GM19324 (cell line): ENCODE data around the gene HGF.

ENCODE experiments used
- ATAC-seq: cut with Tn5 transposase; IDR thresholded peaks from one replicate; pipeline ENCODE4 v1.9.1; 2021; ENCODE audit warnings: mild to moderate bottlenecking, moderate library complexity; ENCODE audit not compliant: unreplicated experiment, low FRiP score

HGF gene

DNA sequence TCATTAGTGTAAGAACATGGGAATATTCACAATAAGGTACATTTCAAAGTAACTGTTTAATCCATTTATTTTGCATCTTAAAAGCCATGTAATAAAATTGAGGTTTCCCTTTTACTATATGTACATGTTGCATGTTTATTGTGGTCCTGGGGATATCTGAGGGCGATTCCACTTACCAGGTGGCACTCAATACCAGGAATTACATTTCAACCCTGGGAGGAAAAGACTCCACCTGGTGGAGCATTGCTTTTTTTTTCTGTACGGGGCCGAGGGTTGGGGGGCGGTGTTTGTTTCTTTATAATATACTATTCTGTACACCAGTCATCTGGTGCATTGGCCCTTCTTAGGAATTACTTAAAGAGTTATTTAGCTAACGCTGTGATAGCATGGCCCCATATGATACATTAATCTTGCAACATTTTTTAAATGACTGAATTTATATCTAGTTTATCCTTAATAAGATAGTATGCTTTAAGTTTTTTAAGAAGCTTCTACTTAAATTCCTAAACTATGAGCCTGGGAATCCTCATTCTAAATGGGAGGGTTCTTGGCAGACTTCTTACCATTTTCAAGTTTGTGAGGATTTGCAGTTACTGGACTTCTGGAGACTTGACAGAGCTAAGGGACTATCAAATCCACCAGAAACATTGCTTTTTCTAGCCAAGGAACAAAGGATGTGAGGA, 7.2 kb upstream of the HGF start:
- ATAC-seq, result no peak

DNA sequence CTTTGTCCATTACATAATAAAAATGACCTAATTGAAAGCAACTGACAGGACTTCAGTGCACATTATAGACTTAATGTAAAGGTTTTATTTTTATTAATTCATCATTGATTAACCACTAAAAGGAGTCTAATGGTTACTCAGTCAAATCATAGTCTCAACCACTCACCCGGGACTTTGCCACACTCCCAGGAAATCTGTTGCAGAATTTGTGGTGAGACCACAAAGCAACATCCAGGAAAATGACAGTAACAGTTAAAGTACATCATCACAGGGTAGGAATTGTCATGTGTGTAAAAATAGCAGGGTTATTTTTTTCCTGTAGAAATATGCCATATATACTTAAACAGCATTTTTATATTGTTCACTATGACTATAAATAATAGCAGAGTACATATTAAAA, 6.3 kb upstream of the HGF start:
- no peak for ATAC-seq

DNA sequence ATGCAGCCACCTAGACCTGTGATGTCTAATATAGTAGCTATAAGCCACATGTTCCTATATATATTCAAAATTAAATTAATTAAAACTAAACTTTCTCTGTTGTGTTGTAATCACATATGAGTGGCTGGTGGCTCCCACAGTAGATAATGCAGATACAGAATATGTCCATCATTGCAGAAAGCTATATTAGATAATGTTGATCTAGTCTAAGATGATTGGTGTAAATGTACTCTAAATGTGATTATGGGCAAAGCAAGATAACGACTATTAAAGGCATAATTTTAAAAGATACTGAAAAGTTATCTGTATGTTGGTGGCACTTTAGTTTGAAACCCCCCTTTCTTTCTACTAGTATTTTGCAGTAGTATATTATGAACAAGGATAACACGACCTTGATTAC, 5.7 kb upstream of the HGF start:
- ATAC-seq, result no peak

DNA sequence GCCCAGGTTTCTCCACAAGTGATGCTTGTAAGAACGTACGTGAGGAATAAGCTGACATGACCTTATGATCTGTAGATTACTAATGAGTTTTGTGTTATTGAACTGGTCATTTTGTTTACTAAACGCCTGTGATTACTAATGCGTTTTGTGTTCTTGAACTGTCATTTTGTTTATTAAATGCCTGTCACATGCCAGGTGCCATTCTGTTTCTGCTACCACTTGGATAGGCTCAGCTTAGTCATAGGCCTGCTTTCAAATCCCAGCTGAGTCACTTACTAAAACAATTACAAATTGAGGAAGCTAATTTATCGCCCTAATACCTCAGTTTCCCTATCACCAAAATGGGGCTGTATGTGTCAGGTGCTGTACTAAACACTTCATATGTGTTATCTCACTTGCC, 4.7 kb upstream of the HGF start:
- no peak for ATAC-seq

DNA sequence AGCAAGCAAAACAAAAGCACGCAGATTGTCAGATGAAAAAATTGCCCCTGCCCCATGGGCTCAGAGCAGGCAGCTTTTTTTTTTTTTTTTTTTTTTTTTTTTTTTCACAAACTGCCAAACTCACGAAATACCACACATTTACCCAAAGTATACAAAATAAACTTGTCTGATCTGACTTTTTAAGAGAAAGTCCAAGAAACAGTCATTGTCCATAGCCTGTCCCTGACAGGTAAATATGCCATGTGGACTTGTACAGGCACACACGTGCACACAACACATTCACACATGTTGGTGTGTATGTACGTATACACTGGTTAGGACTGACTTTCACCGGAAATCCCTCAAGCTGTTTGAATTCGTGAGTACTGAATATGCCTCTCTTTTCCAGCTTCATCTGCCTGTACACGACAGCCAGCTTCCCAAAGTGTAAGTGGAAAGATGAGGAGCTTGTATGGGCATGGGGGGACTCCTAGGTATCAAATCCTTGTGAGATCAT, 929 bp upstream of the HGF start:
- no peak for ATAC-seq

DNA sequence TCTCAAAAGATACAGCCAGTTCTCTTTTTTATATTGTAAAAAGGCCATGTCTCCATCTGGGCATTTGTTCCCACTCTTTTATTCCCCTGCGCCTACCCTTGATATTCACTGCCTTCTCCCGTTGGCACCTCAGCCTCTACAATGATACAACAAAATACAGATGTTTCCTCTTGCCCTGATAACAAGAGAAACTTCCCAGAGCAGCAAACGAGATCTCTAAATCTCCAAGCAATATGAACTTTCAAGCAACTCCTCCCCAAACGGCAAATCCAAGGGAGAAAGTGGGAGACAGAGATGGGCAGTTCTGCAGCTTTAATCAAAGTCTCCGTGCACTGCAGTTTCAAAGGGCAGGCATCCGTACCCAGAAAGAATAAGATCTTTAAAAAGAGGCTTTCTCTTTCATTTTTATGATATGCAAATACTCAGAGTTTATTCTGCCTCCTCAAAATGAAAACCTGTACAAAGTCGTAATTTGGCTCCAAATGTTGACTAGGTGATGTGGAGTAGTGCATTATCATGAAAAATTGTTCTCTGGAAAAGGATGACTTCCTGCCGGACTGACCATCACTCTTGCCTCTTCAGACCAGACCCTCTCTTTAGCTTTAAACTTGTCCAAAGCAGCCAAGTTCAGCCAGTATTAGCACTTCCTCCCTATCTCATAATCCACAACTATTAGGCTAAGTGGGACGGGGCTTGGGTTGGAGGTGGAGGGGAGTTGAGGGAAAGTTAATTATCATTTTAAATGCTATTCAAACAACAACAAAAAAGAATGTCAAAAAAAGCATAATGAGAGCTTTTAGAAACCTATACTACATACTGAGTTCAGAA, 682 bp downstream of the HGF start:
- ATAC-seq, result peak; percentile 60

DNA sequence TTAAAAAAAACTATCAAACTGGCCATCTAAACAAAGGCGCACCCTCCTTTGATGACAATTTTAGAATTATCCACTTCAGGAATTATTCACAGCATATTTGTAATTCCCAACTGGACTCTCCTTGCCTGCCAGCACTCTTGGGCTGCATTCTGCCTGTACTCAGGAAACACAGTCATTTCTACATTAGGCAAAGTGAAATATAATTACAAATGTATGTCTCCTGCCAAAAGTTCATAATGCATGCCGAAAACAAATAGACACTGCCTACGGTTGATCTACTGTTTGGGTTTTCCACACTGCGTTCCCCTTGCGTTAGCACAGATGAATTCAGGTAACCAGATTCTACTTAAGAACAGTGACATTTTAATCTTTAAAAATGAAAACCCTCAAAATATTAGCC, 1.9 kb downstream of the HGF start:
- no peak for ATAC-seq

DNA sequence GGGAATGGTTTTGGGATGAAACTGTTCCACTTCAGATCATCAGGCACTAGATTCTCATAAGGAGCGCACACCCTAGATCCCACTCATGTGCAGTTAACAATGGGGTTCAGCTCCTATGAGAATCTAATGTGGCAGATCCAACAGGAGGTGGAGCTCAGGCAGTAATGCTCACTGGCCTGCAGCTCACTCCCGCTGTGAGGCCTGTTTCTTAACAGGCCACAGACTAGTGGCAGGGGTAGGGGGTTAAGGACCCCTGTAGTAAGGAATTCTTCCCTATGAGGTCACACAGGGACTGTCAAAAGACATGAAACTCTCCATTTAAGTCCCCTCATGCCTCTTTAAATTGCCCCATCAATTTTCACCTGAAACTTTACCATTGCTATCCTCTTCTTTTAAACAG, 8.0 kb downstream of the HGF start:
- ATAC-seq, result no peak

DNA sequence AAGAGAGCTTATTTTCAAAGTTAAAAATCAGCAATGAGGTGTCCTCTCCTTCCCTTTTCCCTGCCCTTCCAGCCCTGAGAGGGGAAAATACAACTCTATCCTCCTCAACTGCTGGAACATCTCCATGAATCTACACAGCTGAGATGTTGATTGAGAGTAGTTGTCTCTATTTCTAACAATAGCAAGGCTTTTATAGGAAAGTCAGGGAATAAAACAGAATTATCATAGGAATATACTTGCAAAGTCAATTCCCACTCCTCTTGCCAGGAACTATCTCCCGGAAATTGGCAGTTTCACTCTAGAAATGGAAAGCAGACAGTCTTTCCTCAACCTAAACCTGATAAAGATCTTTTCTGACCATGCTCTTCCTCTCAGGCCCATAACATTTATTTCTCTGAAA, 8.8 kb downstream of the HGF start:
- ATAC-seq, result no peak

DNA sequence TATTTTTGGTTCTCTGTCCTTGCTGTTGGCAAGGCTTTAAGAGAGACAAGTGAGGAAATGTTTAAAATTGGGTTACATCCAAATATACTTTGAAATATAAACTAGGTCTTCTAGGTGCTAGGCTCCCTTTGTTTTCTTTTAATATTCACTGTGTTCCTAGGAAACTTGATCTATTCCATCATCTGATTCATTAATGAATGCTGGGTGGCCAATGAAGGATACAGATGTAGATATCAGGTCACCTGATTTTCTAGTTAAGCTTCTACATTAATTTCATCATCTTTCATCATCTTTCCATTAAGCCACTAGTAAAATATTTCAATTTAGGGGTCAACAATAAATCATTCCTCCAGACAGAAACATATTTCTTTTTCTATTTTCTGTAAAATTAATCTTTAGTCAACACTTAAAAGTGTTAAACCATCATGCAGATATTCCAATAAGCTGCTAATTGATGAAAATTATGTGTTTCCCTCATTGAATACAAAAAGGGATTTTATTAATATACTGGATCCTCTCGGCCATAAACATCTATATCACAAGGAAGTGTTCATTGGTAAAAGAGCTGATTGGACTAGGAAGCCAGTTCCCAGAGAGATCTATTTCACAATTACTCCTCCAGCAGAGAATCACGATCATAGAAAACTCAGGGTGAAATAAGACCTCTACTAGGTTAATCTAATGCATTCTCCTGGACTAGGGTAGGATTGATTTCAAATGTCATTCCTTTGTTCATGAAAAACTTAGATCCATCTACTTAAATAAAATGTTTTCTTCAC, 14.7 kb downstream of the HGF start:
- ATAC-seq, result no peak

DNA sequence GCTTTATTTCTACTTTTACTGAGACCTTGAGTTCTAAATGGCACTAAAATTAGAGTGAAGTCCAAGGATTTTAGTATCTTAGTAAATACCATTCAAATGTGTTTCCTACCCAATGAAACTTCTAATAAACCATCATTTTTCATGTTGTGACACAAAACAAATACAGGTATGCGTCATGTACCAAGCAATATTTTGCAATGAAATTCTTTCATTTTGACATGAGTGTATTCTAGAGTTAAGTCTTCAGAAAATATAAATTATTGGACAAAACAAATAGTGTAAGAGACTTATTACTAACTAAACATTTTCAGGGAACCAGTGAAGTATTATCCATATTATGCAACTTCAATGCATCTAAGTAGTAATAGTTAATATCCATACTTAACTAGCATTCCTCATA, 16.5 kb downstream of the HGF start:
- no peak for ATAC-seq

DNA sequence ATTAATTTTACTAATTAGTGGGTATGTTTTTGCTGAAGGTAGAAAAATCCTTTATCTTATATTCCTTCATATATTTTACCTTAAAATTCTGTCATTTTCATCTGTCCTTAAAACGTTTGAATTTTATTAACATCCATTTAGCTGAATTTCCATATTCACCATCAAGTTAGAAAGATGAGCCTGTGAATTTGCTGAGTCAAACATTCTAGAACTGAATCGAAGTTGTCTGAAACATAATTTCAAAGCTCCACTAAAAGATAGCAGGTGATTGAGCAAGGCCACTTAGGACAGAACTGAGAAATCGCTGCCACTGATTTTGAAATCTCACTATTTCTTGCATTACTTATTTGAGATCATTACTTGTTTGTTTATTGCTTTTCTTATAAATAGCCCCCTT, 17.5 kb downstream of the HGF start:
- no peak for ATAC-seq

DNA sequence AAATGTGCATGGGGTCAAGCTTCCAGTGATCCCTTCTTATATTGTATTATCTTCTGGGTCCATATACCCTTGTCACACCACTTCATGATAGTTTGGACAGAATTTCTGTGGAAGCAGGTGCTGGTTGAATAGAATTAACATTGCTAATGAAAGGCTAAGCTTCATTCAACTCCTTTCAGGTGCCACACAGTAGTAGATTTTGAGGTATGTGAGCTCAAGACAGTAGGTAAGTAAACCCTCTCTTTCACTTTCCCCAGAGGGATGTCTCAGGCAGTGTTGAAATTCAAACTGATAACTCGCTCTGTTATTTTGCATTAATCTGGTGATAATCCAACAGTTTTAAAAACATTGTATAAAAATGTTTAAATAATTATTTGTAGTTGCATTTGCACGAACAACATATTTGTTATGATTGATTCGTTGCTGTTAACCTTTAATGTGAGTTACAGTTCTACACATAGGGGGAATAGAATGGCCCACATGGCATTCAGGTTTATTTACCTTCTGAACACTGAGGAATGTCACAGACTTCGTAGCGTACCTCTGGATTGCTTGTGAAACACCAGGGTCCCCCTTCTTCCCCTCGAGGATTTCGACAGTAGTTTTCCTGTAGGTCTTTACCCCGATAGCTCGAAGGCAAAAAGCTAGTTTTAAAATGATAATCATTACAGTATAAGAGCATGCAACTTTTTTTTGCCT, 18.1 kb downstream of the HGF start:
- ATAC-seq, result no peak

DNA sequence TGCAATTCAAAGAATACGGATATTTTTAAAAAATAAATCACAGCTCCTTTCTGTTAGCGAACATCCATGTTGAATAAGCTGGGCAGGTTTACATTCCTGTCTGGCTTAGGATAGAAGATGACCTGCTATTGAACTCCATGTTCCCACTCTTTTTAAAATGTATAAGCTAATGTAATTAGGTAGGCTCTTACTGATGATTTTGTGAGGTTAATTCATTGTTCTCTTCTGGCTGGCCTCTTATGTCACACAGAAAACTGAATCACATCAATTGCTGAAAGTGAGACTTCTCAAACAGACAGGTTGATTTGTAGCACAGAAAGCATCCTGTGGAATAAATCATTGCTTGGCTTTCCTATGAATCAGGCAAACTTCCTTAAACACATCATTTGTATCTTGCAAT, 24.2 kb downstream of the HGF start:
- ATAC-seq, result no peak

DNA sequence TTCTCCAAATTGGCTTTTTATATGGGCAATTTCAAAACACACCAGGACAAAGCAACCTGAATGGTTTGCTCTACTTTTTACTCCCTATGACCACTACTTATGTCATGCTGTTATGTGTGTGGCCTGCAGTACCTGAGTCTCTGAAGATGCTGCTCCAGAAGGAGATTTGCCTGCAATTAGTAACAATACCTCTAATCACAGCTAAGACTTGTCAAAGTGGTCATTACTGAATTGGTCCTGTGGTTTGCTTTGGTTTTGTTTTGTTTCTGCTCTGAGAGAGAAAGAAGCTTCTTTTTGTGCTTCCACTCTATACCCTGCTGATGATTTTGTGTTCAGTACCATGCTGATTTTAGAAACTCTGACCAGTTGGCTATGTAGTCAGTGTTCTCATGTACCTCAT, 25.5 kb downstream of the HGF start:
- ATAC-seq, result no peak

DNA sequence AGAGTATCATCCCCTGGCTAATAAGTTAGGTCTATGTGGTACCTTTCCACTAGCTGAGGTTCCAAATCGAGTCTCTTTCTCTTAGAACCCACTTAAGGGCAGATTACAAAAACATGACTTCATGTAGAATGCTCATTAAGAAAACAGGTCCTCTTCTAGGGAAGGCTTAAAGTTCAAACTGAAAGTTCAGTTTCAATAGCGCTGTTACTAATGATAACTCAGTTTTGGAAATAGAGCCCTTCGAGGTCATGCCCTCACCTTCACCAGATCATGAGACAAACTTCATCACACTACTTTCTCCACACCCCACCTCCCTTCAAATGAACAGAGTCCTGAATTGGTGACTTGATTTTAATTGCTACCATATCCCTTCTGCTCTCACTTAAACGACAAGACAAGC, 26.2 kb downstream of the HGF start:
- ATAC-seq, result peak; percentile 55

DNA sequence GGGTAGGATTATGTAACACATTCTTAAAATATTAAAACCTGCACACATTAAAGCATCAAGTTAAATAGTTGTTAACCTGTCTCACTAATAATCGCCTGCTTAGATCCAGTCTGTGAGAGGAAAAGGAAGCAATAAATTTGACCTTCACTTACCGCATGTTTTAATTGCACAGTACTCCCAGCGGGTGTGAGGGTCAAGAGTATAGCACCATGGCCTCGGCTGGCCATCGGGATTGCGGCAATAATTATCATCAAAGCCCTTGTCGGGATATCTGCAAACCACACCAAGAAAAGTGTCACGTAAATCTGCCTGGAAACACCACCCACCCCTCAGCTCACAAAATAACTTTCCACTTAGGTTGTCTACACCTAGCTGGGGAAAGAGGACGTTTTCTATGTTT, 26.6 kb downstream of the HGF start:
- no peak for ATAC-seq

DNA sequence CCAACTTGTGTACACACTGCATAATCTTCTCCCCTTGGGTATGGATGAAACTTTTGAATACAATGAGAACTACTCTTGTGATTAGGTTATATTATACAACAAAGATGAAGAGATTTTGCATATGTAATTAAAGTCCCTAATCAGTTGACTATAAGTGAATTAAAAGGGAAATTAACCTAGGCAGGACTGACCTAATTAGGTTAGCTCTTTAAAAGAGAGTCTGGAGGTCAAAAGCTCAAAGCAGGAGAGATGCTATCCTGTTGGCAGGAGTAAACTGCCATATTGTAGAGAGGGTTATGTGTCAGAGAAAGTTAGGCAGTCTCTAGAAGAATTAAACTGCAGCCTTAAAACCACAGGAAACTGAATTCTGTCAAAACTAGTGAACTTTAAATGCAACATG, 29.4 kb downstream of the HGF start:
- no peak for ATAC-seq

DNA sequence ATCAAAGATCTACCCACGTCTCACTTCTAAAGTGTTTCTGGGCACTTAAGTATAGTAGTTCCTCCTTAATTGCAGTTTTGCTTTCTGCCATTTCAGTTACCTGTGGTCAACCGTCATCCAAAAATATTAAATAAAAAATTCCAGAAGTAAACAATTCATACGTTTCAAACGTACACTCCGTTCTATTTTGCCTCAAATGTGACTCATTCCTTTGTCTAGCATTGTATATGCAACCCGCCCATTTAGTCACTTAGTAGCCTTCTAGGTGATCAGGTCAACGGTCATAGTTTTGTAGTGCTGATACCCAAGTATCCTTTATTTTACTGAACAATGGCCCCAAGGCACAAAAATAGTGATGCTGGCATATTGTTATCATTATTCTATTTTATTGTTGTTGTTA, 33.8 kb downstream of the HGF start:
- no peak for ATAC-seq

DNA sequence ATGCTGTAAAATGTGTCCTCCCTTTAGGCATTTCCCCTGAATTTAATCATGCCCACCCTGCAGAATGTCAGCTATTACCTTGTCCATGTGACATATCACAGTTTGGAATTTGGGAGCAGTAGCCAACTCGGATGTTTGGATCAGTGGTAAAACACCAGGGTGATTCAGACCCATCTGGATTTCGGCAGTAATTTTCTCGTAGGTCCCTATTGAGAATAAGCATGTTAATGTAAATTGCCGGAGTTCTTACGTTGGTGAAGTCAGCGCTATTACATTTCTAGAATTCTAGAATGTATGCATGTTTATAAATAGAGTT, 44.1 kb downstream of the HGF start:
- no peak for ATAC-seq
